ENCODE results near the gene UBE2S.
A peak's percentile ranks its signal among the peaks of the same experiment; 100 is the strongest.

Gene UBE2S

DNA sequence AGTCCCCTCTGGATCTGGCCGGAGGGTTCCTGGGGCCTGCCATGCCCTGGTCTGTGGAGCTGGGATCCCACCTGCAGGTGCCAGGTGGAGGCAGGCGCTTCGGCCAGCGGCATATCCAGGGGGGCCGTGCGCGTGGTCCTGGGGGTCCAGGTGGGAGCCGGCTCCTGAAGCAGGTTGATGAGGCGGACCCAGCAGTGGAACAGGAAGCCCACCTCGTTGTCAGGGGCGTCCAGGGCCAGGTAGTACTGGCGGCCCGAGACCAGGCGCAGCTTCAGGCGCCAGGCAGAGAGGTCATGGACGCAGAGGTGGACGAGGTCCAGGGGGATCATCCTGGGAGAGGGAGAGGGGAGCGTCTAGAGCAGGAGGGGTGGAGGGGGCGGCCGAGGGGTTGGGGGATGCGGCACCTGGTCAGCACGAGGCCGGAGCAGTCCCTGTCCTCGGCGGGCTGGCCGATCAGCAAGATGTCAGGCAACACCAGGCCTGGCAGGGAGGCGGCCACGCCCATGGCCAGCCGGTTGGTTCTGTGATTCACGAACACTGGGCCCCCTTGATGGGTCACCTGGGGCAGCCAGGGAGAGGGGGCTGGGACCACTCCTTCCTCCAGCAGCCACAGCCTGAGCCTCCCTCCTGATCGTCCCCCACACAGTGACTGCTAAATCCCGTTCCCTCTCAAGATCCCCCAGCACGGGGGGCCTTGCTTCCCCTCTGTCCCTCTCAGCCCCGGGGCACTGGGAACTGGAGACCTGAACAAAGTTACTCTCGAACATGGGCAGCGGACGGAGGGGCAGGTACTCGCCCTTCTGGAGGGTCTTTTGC is 45.2 kb downstream of the UBE2S start:
- no peak for DNase-seq (ENCODE audit: low read depth)

DNA sequence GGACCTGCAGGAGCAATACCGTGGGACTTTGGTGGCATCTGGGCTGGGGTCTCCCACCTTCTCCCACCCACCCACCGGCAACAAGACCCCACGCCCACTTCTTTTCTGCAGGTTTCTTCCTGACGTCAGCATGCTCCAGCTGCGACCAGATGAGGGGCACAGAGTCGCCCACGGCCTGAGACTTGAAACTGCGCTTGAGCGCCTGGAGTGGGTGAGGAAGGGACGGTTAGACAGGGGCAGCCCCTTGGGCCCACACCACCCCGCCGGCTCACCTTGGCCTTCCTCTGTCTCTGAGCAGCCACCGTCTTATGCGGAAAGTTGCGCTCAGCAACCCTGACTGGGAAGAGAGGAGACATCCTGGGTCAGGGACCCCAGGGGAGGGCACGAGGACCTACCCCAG is 46.7 kb downstream of the UBE2S start:
- DNase-seq (ENCODE audit: low read depth): no peak

DNA sequence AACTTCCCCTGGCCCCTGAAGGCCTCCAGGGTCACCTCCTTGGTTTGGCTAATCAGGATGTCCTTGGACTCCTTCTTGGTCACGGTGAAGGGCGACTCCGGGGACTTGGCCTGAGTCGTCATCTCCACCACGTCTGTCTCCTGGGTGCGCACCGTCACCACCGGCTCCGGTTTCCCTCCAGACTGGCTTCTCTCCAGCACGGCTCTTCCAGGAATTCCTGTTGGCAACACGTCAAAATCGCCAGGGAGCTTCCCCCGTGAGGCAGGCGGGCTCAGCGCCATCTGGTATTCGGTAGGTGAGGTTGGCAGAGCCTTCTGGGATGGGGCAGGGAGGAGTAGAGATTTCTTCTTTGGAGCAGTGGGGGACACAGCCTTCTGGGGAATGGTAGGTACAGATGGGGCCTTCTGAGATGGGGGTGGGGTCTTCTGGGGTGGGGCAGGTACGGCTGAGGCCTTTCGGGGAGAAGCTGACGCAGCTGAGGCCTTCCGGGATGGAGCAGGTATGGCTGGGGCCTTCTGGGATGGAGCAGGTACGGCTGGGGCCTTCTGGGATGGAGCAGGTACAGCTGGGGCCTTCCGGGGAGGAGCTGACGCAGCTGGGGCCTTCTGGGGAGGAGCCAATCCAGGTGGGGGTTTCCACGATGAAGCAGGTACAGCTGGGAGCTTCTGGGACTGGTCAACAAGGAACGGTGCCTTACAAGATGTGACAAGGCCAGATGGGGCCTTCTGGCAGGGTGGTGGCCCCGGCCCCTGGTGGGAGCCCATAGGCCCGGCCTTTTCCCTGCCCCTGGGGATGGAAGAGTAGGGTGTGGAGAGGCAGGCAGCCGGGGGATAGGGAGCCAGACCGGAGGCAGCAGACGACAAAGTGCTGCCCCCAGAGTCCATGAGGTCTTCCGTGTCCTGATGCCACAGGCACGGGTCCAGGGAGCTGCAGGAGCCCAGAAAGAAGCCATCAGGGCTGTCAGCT is 48.4 kb downstream of the UBE2S start:
- DNase-seq (ENCODE audit: low read depth): no peak

DNA sequence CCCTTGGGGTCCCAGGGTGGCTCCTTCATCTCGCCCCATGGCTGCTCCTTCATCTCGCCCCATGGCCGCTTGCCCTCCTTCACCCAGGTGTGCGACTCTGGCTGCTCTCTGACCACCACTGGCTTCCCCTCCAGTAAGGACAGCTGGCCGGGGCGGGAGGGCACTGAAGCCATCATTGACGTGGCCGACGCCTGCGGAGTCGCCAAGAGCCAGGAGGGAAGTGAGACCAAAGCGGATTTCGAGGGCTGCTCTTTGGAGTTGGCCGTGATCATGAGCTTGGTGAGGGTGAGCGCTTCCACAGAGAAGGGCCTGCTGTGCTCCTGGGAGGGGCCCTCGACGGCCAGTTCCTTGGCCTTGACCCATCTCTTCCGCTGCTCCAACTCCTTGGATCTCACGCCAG is 49.1 kb downstream of the UBE2S start:
- DNase-seq (ENCODE audit: low read depth): no peak

DNA sequence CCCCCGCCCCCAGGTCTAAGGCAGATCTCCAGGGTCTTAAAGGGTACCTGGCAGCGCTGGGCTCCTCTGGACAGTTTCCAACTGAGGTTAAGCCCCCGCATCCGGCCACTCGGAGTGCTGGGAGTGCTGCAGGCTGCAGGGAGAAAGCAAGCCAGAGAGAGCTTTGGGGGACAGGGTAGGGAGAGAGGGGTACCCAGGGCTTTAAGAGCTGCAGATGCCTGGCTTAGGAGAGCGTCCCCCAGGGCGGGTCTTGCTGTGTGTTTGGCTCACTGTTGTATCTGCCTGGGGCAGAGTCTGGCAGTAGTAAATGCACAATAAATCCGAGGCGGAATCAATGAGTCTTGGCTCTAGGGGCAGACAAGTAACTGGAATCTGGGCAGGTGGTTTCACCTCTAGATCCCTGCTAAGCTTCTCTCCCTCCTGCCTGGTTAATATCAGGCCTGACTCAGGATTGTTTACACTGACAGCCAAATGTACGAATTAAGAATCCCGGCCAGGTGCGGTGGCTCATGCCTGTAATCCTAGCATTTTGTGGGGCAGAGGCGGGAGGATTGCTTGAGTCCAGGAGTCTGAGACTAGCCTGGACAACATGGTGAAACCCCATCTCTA is 52.3 kb downstream of the UBE2S start:
- DNase-seq (ENCODE audit: low read depth): no peak

DNA sequence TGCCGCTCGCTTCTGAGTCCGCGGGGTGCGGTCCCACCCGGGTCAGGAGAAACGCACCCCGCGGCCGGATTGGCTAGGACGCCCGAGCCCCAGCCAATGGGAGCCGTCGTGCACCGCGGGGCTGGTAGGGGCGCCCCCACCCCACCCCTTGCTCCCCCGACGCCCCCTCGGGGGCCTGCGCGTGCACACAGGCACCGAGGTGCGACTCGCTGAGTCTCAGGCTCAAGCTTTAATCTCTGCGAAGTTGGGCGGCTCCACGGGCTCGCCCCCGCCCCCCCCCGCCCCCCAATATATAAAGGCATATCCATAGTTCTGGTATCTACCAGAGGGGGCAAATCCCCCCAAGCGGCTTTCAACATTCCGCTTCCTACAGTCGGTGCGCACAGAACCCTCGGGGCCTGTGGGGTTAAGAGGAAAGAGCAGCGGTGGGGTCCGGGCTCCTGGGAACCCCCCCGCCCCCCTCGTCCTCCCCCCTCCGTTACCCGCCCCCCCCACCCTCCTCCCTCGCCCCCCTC is 52.8 kb downstream of the UBE2S start, which contains the start of gene COX6B2:
Gene COX6B2, minus strand, starts transcription at position 22 of the 515 bp plus-strand sequence. CDS start 198 bp downstream, outside the sequence.
- no peak for DNase-seq (ENCODE audit: low read depth)

DNA sequence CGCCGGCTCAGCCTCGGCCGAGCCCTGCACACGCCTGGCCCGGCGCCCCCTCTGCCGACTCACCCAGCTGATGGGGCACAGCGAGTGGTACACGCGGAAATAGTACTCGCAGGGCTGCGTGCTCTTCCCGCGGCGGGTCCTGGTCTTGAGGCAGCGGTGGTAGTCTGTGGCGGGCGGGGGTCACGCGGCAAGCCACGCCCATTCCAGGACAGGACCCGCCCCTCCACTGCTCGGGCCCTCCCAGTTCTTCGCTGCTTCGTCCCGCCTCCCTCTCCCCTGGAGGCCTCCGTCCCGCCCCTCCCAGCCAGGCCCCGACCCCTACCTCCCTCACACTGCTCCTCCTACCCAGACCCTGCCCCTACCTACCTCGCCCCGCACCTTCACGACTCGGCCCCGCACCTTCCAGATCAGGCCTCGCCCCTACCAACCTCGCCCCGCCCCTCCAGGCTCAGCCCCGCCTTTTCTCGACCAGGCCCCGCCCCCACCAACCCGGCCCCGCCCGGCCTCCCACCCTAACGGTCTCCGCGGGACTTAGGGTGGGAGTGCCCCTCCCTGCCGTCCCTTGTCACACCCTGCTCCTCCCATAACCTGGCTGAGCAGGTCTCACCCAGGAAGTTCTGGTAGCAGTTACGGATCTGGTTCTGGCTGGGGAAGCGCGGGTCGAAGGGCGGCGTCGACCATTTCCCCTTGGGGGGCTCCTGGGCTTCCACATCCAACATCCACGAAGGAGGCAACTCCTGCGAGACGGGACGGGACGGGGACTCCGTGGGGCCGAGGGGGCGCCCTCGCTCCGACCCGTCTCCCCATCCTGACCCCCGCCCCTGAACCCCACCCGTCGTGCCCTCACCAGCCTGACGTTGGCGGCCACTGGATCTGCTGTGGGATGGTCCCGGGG is 53.5 kb downstream of the UBE2S start:
- DNase-seq (ENCODE audit: low read depth): peak; percentile 50

DNA sequence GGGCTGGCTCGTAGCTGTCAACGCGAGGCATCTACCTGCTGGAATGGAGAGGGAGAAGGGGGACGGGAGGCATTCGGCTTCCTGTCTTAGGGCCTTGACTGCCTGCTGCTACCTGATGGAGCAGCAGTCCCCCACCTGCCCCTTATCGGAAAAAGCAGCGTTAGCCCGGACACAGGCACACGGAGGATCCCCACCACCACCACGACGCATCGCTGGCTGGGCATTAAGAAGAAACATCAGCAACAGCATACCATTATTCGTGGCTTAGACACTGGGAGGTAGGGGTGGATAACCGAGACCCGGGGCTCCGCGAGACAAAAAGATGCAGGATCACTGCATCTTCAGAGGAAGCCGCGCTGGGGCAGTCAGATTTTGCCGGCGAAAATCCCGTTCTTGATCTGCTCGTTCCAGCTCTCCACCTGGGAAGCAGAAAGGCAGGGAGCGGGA is 54.2 kb downstream of the UBE2S start:
- no peak for DNase-seq (ENCODE audit: low read depth)

DNA sequence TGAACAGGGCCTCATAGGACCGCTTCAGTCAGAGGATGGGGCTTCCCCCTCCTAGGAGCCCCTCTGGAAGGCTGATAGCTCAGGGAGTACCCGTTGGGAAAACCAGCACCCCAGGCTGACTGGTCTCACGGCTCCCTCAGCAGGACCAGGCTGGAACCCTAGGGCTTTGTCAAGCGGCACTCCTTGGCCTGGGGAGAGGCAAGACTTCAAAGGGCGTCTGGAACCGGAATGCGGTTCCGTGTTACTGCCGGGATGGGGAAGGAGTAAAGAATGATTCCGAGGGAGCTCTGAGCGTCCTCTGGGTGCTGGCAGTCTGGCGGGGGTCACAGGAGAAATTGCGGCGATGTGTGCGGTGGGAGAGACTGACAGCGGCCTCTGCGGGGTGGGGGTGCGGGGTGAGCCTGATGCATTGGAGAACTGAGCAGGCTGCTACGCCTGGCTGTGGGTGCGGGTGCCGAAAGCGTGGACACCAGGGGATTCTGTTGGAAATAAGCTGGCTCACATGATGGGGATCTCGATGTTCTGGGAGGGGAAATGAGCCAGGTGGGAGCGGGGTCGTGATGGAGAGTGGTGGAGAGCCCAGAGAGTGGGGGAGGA is 54.9 kb downstream of the UBE2S start:
- DNase-seq (ENCODE audit: low read depth): no peak

DNA sequence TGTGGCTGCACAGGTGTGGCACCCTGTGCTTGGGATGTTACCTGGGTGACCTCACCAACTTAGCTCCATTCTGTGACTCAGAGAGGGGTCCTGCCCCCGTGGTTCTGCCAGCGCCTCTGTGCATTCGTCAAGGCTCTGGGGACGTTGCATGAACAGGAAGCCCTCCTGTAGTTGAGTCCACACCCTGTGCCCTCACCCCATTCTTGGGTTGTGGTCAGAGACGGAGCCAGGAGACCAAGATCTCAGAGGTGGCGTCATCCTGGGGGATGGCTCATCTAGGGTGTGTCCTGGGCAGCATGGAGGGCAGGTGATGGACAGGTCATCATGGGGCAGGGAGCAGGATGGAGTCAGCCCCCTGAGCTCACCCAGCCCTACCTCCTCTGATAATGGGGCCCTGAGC is 55.5 kb downstream of the UBE2S start:
- DNase-seq (ENCODE audit: low read depth): no peak

DNA sequence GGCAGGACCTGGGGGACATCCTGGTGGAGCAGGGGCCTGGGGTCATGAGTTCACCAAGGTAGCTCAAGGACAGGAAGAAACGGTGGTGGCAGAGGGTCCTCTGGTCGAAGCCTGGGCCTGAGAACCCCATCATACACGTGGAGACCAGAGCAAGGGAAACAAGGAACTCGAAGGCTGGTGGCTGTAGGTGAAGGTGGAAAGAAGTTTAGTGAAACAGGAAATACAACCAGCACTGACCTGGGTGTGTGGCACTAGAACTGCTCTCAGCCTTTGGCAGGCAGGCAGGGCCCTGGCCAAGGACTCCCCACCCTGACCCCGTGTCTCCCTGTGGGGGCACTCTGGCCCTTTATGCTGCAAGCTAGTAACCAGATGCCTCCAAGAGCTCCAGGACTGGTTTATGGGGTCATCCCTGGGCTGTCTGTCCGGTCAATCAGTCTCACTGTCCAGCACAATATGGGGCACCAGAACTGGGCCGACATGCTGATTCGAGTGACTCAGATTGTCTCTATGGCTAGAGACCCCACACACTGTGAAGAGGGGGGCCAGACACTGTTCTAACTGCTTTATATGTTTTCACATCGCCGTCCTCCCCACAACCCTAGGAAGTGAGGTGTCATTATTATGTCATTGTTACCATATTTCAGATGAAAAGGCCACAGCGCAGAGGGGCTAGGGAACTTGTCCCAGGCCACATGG is 56.8 kb downstream of the UBE2S start:
- DNase-seq (ENCODE audit: low read depth): no peak
